Neural cell (in vitro differentiated cells): ENCODE data around the gene SMARCC1.

Experiments
- CTCF ChIP-seq: fragments of 450-650 bp; IDR thresholded peaks from 2 replicates; pipeline ENCODE4 v1.5.1; 2014; ENCODE audit warnings: antibody characterized with exemption, mild to moderate bottlenecking, moderate library complexity; ENCODE audit not compliant: poor library complexity, severe bottlenecking
- EP300 ChIP-seq: fragments of 450-650 bp; conservative IDR thresholded peaks from 2 replicates; pipeline ENCODE4 v1.6.1; 2014; ENCODE audit warnings: antibody characterized with exemption, mild to moderate bottlenecking, moderate library complexity; ENCODE audit not compliant: poor library complexity, severe bottlenecking
- EZH2 ChIP-seq: fragments of 200-600, 300-800 bp; shearing (Covaris generic), sonication (generic); IDR thresholded peaks from 2 replicates; pipeline ENCODE4 v1.6.1; 2014; ENCODE audit warnings: antibody characterized with exemption, low read length, borderline replicate concordance, mild to moderate bottlenecking; ENCODE audit not compliant: insufficient read depth, poor library complexity, severe bottlenecking
- MXI1 ChIP-seq: fragments of 450-650 bp; conservative IDR thresholded peaks from 2 replicates; pipeline ENCODE4 v1.6.1; 2014; ENCODE audit warnings: antibody characterized with exemption, mild to moderate bottlenecking; ENCODE audit not compliant: poor library complexity, severe bottlenecking
- POLR2AphosphoS5 ChIP-seq: IDR thresholded peaks from 2 replicates; pipeline ENCODE4 v1.6.1; 2012
- RAD21 ChIP-seq: fragments of 450-650 bp; conservative IDR thresholded peaks from 2 replicates; pipeline ENCODE4 v1.6.1; 2014; ENCODE audit warnings: antibody characterized with exemption, mild to moderate bottlenecking, moderate library complexity
- TAF1 ChIP-seq: IDR thresholded peaks from 2 replicates; pipeline ENCODE4 v1.6.1; 2012; ENCODE audit warnings: low read depth
- TF ChIP-seq, protein P1 (sequence below): IDR thresholded peaks from 2 replicates; pipeline ENCODE4 v1.6.1; 2012; ENCODE audit warnings: borderline replicate concordance

GRCh38 chr3:47661121-47661752 is 120.5 kb downstream of the SMARCC1 start:
- TF ChIP-seq CTCF (no peak), TAF1 (no peak), MXI1 (no peak), POLR2AphosphoS5 (no peak), EZH2 (no peak), RAD21 (no peak), EP300 (no peak)
- TF ChIP-seq, protein P1, sequence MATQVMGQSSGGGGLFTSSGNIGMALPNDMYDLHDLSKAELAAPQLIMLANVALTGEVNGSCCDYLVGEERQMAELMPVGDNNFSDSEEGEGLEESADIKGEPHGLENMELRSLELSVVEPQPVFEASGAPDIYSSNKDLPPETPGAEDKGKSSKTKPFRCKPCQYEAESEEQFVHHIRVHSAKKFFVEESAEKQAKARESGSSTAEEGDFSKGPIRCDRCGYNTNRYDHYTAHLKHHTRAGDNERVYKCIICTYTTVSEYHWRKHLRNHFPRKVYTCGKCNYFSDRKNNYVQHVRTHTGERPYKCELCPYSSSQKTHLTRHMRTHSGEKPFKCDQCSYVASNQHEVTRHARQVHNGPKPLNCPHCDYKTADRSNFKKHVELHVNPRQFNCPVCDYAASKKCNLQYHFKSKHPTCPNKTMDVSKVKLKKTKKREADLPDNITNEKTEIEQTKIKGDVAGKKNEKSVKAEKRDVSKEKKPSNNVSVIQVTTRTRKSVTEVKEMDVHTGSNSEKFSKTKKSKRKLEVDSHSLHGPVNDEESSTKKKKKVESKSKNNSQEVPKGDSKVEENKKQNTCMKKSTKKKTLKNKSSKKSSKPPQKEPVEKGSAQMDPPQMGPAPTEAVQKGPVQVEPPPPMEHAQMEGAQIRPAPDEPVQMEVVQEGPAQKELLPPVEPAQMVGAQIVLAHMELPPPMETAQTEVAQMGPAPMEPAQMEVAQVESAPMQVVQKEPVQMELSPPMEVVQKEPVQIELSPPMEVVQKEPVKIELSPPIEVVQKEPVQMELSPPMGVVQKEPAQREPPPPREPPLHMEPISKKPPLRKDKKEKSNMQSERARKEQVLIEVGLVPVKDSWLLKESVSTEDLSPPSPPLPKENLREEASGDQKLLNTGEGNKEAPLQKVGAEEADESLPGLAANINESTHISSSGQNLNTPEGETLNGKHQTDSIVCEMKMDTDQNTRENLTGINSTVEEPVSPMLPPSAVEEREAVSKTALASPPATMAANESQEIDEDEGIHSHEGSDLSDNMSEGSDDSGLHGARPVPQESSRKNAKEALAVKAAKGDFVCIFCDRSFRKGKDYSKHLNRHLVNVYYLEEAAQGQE = no peak
